IPS-NIHi11 (cell line): ENCODE results near the gene LYPD4.
A peak's percentile ranks its signal among the peaks of the same experiment; 100 is the strongest.

Source experiments
- DNase-seq: peaks from one replicate; pipeline ENCODE4 v3.0.0; 2012; ENCODE audit warnings: mixed read lengths, low spot score

The LYPD4 gene

DNA sequence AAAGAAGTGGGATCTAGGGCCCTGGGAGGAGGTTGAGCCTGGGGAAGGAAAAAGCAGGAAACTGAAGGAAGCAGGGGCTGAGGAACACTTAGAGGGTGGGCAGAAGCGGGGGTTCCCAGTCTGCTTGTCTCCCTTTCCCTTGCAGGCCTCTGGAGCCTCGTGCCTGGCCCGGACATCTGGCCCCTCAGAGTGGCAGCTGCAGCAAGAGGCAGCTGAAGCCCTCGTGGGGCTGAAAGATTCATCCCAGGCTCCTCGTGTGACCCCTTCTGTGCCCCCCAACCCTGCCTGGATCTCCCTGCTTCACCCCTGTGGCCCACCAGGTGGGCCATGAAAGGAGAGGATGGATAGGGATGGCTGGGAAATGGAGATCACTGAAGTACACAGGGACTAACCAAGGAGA lies 5.9 kb upstream of the LYPD4 start:
- DNase-seq, result no peak

DNA sequence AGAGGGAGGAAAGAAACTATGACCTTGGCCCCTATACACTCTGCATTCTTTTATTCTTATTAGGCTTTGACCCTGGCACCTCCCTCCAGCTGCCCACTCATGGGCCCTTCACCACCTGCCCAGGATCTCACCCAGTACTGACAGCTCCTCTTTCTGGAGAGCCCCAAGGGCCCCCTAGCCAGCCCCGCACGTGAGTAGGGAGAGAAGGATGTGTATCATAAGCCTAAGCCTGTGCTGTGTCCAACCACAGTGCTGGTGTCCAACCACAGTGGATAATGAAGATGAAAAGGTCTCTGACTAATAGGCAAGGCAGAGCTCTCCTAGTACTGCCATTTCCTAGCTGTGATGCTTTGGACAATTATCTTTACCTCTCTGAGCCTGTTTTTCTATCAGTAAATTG lies 4.6 kb upstream of the LYPD4 start:
- DNase-seq, result no peak

GRCh38 chr19:41848666-41849065 lies 4.2 kb upstream of the LYPD4 start:
- DNase-seq, result no peak

DNA sequence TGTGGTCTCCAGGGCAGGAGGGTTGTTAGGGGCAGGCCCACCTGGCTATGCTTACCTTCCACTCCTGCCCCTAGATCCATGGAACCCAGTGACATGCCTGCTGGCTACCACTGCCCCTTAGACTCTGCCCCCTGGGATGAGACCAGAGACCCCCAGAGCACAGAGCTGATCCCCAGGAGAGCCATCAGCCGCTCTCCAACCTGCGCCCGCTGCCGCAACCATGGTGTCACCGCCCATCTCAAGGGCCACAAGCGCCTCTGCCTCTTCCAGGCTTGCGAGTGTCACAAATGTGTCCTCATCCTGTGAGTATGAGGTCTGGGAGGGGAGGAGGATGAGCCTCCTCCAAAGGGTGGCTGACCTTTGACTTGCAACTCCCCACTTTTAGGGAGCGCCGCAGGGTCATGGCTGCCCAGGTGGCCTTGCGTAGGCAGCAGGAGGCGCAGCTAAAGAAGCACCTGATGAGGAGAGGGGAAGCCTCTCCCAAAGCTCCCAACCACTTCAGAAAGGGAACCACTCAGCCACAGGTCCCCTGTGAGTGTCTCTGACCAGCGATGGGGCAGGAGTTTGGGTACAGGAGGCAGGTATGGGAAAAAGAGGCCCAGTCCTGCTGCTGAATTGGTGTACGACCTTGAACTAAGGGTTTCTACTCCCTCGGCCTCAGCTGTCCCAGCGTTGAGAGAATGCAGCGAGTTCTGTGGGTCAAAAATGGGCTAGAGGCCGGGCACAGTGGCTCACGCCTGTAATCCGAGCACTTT lies 3.0 kb upstream of the LYPD4 start:
- no peak for DNase-seq

- DNase-seq, result no peak
Observed at GRCh38 chr19:41845051-41845590, 638 bp upstream of the LYPD4 start.

DNA sequence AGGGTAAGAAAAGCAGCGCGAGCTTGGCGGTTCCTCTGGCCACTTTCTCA lies 343 bp upstream of the LYPD4 start, which contains the start of gene DMRTC2:
TSS of gene DMRTC2 (plus strand) at position 42 of the 50 bp plus-strand sequence. CDS start 2,387 bp downstream, outside the sequence.
- no peak for DNase-seq

GRCh38 chr19:41843371-41843770 lies 1.1 kb downstream of the LYPD4 start:
- no peak for DNase-seq

DNA sequence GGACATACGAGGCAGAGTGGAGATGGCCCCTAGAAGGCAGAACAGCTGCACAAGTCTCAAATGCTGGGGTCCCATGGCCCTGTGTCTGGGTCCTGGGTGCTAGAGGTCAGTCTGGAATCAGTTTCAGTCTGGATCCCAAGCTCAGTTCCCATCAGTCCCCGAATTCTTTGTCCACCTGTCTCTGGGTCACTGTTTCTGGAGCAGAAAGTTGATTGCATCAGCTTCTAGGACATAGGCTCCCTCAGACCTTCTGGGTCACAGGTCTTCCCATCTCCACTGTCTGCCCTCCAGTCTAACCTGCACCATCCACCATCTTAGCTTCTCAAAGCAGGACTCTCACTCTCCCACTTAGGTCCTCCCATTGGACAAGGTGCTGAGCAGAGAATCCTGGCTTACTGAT lies 5.3 kb downstream of the LYPD4 start:
- DNase-seq, result no peak

DNA sequence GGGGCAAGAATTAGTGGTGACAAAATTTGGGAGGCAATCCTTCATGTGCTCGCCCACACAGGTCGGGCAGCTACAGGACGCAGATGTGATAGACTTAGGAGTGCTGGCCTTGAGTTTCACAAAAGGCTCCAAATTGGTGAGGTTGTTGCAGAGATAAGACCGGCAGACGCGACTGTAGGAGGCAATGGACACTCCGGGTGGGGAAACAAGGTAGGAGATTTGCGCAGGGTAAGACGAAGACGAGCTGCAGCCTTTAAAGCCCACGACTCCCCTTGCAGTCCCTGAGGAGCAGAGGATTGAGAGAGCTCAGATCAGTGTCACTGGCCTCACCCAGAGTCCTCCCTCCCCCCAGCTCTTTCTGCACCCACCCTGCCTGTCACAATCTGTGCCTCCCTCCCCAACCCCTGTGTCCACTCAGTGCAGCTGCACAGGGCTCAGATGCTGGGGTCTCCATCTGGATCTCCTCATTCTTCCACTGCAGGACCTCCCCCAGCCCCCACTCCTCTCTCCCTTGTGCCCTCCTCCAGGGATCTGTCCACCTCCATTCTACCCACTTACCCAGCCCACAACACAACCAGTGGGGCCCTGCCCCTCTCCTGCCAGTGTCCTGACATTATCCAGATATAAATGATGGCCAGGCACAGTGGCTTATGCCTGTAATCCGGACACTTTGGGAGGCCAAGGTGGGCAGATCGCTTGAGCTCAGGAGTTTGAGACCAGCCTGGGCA lies 6.3 kb downstream of the LYPD4 start:
- DNase-seq, result no peak

DNA sequence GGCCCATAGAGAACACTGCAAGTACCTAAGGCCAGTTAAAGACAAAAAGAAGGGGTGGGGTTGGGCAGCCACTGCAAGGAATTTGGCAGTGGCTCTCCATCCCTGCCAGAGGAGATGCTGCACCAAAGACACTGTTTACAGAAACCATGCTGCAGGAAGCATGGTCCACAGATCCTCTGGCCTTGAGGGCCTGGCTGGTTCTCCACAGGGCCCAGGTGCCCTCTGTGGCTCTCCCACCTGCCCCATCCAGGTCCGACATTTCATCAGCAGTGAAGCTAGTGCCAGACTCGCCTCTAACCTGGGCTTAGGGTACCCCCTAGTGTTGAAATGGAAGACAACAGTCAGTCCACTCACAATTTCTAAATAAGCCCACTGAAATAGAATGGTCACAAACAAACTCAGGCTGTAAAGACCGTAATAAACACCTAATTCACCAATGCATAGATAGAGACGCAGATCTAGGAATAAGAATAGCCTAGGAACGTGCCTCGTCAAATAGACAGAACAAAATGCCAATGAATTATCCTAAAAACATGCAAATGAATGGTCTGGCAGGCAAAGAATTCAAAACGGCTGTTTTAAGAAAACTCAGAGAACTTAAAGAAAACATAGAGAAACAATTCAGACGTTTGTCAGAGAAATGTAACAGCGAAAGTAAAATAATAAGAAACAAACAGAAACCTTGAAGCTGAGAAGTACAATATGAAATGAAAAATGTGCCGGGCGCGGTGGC lies 23.3 kb downstream of the LYPD4 start:
- peak; percentile 77 for DNase-seq

- no peak for DNase-seq
Observed at GRCh38 chr19:41816761-41817160, 27.7 kb downstream of the LYPD4 start.

DNA sequence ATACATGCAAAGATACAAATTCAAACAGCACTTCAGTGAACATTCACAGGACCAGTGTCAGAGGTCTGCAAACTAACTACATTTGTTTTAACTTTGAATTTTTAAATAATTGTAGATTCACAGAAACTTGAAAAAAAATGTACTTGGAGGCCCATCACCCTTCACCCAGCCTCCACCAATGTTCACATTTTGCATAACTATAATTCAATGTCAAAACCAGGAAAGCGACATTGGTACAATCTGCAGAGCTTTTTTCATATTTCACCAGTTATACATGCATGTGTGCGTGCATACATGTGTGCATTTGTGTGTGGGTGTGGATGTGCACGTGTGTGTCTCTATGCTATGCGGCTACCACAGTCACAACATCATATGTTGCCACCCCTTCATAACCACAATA lies 29.2 kb downstream of the LYPD4 start:
- no peak for DNase-seq

GRCh38 chr19:41813911-41814310 lies 30.6 kb downstream of the LYPD4 start:
- no peak for DNase-seq

GRCh38 chr19:41811981-41812380 lies 32.5 kb downstream of the LYPD4 start:
- DNase-seq, result no peak

- DNase-seq, result no peak
Observed at GRCh38 chr19:41811036-41811435, 33.4 kb downstream of the LYPD4 start.

DNA sequence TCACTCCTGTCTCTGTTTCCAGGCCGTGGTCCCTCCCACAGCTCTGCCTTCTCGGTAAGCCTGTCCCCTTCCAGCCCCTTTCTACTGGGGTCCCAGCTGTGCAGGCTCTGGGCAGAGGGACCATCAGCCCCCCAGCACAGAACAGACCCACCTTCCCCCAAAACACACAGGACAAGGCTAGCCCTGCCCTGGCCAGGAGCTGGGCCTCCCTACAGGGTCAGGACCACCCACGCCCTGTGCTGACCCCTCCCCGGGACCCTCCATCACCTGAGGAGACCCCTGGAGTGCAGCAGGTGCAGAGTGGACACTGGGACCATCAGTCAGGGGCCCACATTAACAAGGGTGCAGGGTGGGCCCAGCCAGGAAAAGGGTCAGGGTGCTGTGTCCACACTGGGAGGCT lies 34.2 kb downstream of the LYPD4 start:
- DNase-seq, result no peak

DNA sequence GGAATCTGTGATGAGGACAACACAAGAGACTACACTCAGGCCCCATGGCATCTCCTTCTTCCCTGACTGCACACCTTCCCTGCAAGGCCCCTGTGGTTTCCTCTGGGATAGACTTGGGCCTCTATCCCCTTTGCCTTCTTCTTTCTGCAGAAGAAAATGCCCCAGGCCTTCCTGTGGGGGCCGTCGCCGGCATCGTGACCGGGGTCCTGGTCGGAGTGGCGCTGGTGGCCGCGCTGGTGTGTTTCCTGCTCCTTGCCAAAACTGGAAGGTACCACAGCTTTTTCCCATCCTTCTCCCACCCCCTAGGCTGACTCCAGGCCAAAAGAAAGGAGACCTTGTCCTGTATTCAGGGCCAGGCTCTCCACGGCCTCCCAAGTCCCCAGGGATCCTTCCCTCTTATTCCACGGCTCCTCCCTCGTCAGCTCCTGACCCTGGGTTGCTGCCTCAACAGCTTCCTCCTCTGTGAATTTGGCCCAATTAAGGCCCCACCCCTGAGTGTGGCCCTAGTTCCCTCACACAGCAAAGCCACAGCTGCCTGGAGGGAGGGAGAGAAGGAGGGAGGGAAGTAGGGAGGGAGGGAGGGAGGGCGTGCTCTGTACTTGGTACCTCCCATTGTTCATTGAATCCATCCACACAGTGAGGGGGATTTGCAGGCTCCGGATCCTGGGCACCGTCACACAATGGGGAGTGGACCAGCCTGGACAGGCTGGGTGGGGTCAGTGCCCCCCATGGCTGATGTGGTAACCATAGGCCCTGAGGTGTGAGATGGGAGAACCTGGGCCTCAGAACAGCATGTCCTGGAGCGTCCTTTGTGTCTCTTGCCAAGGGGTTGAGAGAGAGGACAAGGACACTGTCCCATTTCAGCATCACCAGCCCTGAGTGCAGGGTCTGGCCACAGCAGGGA lies 35.6 kb downstream of the LYPD4 start:
- no peak for DNase-seq

DNA sequence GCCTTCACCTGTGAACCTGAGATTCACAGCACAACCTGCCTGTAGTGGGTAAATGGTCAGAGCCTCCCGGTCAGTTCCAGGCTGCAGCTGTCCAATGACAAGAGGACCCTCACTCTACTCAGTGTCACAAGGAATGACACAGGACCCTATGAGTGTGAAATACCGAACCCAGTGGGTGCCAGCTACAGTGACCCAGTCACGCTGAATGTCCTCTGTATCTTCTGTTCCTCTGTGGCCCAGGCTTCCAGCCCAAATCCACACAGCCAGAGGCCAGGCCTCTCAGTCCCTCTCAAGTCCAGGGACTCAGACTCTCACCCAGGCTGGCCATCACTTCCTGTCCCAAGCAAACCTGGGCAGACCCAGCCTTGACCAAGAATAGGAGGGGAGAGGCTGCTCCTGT lies 37.3 kb downstream of the LYPD4 start:
- no peak for DNase-seq

GRCh38 chr19:41804336-41804735 lies 40.1 kb downstream of the LYPD4 start:
- no peak for DNase-seq

GRCh38 chr19:41802770-41803169 lies 41.7 kb downstream of the LYPD4 start:
- no peak for DNase-seq

GRCh38 chr19:41801792-41802211 lies 42.7 kb downstream of the LYPD4 start:
- DNase-seq, result no peak

DNA sequence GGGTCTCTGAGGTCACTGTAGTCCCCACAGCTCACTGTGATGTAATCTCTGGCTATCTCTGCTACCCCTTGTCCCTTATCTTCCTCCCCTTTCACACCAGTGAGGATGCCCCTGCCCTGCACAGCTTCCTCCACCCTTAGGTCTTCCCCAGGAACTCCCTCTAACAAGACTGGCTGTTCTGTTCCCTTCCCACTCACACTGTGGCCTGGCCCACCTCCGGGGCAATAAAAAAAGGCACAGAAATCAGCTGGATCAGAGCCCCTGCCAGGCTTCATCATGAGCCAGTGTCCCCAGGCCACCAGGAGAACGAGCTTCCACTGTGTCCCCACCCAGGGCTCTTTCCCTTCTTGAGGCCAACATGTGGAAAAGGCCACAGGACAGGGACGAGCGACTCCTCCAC lies 43.5 kb downstream of the LYPD4 start:
- DNase-seq, result no peak
